Measurements from ENCODE around the gene HDAC9. TPM values are rescaled to one million over a fixed set of nuclear protein-coding genes. Genes with fewer than 3 reads are reported as not detected.
A peak's percentile ranks its signal among the peaks of the same experiment; 100 is the strongest.

Gene HDAC9
- polyA plus RNA-seq, 1 of the 3 experiments (the other 2 are of a cell fraction), result 11.6 TPM

DNA sequence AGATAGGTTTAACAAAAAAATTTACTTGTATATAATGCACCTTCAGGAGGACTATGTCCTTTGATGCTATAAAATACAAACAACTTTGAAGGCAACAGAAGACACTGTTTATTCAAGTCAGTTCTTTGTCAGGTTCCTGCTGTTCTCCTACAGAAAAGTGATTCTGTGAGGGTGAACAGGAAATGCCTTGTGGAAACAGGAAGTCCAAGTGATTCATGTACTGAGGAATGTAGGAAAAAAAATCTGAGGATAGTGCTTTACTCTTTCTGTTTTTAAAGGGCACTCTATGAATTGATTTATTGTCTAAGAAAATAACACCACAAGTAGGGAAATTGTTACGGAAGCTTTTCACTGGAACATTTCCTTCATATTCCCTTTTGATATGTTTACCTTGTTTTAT, 171.9 kb downstream of the HDAC9 start (continued):
- TF ChIP-seq RFX5 (IDR thresholded peaks at IDR 0.05; ENCODE audit: low read length) (no peak), MXI1 (IDR thresholded peaks at IDR 0.05; ENCODE audit: low read depth, low read length) (no peak), FOXJ3 (CRISPR knock-in tag; IDR thresholded peaks at IDR 0.05) (no peak), TEAD4 (IDR thresholded peaks at IDR 0.05; ENCODE audit: borderline replicate concordance, insufficient read depth) (peak; percentile 71; the same call in 1 of the 2 replicates), TAF1 (IDR thresholded peaks at IDR 0.05; ENCODE audit: borderline replicate concordance, low read depth, low read length) (peak; percentile 70; the same call in 1 of the 2 replicates), EZH2phosphoT487 (IDR thresholded peaks at IDR 0.05; ENCODE audit: borderline replicate concordance, low read depth) (no peak), POLR2AphosphoS5 (IDR thresholded peaks at IDR 0.05; ENCODE audit: low read depth, low read length) (peak; percentile 65), RXRA (IDR thresholded peaks at IDR 0.05; ENCODE audit: borderline replicate concordance, low read depth) (peak; percentile 70), MEF2A (IDR thresholded peaks at IDR 0.05; ENCODE audit: borderline replicate concordance, low read depth) (no peak), JUND (IDR thresholded peaks at IDR 0.05) (peak; percentile 93)
- TF ChIP-seq, protein P1, sequence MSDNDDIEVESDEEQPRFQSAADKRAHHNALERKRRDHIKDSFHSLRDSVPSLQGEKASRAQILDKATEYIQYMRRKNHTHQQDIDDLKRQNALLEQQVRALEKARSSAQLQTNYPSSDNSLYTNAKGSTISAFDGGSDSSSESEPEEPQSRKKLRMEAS (IDR thresholded peaks at IDR 0.05; ENCODE audit: low read depth), result peak; percentile 73; the same call in 1 of the 2 replicates

DNA sequence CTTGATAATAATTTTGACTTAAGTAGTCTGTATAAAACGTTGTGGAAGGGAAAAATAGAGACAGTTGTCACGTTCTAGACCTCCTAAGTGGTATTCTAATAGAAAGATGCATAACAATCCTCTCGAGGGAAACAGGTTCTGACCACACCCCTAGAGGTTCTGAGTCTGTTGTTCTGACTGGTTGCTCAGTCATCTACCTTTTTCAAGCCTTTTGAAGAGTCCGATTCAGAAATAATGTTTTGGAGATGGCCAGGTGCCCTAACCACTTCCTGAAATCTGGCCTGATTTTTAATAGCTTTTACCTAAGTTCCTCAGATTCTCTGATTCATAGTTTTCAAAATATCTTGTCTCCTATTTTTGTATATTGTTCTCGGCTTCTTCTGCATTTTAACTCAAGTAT, 175.6 kb downstream of the HDAC9 start:
- CTCF ChIA-PET, result interaction anchor here (1.0 to 1.1 kb wide), 2 partner anchors 21 to 451 kb away, joined by 3 to 4 read pairs; no protein-coding TSS in a partner anchor
- H2AFZ ChIP-seq (ENCODE audit: low read depth), result no peak overlapping the region

DNA sequence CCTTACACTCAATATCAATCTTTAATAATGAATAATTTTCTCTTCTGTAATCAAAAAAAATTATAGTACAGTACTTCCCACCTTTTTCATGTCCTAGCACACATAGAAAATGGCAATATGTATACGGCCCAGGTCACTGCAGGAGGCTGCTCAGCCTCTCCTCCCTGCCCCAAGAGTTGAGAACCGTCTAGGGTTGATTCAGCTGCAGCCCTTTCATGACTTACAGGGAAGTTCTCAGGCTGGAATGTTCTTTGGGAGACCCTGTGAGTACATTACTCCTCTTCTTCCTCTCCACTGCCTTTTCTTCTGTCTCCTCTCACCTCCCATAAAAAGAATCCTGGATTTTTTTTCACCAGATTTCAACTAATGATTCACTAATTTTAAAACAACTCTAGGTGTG, 180.0 kb downstream of the HDAC9 start:
- Histone ChIP-seq H3K36me3 (replicated peaks in 1 of 2; ENCODE audit: control insufficient read depth in 1 of 2, insufficient read depth in 2 of 2, low read length in 1 of 2) (peaks cover 23% of the 10 kb centered on the region in 2 experiments), H3K9me2 (no peaks in the 10 kb centered on the region; the same call in 1 of the 2 replicates), H3K4me3 (ENCODE audit: low read depth in 2 of 2, low read length in 1 of 2) (no peak overlapping the region), H3K9me3 (no peaks in the 10 kb centered on the region), H3K9ac (no peak overlapping the region), H3K4me1 (ENCODE audit: control insufficient read depth in 1 of 2, insufficient read depth in 2 of 2, low read depth in 1 of 2, low read length in 1 of 2) (peaks cover 2 to 8% of the 10 kb centered on the region in 2 experiments; a peak in 3 of 4 replicates), H3K4me2 (no peak overlapping the region), H2AFZ (ENCODE audit: low read depth) (no peak overlapping the region), H3K27ac (ENCODE audit: low read depth in 2 of 2, low read length in 1 of 2) (no peak overlapping the region), H4K20me1 (ENCODE audit: insufficient read depth) (no peaks in the 10 kb centered on the region), H3K79me2 (ENCODE audit: insufficient read depth) (no peaks in the 10 kb centered on the region), H3F3A (replicated peaks; ENCODE audit: insufficient read depth) (no peaks in the 10 kb centered on the region), H3K27me3 (ENCODE audit: insufficient read depth) (no peaks in the 10 kb centered on the region)
- WGBS (ENCODE audit: low lambda C conversion rate), result 92% methylated on average over 2 of the region's 2 CpGs
- CTCF ChIA-PET, result interaction anchor here (0.6 to 3.3 kb wide), 5 partner anchors 10 to 399 kb away, joined by 3 to 27 read pairs (median 9); no protein-coding TSS in a partner anchor
- DNase-seq, result no peak
- POLR2A ChIA-PET, result no interaction called here
- TF ChIP-seq ELF1 (IDR thresholded peaks at IDR 0.05) (no peak), MEF2A (IDR thresholded peaks at IDR 0.05; ENCODE audit: borderline replicate concordance, low read depth) (no peak), FOXM1 (IDR thresholded peaks at IDR 0.05; ENCODE audit: low read depth) (no peak), GABPA (IDR thresholded peaks at IDR 0.05; ENCODE audit: low read depth) (no peak), FOXJ3 (CRISPR knock-in tag; IDR thresholded peaks at IDR 0.05) (no peak), RAD21 (IDR thresholded peaks at IDR 0.05; ENCODE audit: low read length) (no peak), NFIC (IDR thresholded peaks at IDR 0.05; ENCODE audit: borderline replicate concordance) (no peak), EP300 (IDR thresholded peaks at IDR 0.05; ENCODE audit: borderline replicate concordance in 1 of 2, low read depth in 1 of 2, low read length in 1 of 2) (no peak), TAF1 (IDR thresholded peaks at IDR 0.05; ENCODE audit: borderline replicate concordance, low read depth, low read length) (no peak), EZH2phosphoT487 (IDR thresholded peaks at IDR 0.05; ENCODE audit: borderline replicate concordance, low read depth) (no peak), RCOR1 (IDR thresholded peaks at IDR 0.05; ENCODE audit: low read length) (no peak), GATA2 (CRISPR knock-in tag; IDR thresholded peaks at IDR 0.05) (no peak)
- TF ChIP-seq, protein P2, sequence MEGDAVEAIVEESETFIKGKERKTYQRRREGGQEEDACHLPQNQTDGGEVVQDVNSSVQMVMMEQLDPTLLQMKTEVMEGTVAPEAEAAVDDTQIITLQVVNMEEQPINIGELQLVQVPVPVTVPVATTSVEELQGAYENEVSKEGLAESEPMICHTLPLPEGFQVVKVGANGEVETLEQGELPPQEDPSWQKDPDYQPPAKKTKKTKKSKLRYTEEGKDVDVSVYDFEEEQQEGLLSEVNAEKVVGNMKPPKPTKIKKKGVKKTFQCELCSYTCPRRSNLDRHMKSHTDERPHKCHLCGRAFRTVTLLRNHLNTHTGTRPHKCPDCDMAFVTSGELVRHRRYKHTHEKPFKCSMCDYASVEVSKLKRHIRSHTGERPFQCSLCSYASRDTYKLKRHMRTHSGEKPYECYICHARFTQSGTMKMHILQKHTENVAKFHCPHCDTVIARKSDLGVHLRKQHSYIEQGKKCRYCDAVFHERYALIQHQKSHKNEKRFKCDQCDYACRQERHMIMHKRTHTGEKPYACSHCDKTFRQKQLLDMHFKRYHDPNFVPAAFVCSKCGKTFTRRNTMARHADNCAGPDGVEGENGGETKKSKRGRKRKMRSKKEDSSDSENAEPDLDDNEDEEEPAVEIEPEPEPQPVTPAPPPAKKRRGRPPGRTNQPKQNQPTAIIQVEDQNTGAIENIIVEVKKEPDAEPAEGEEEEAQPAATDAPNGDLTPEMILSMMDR (IDR thresholded peaks at IDR 0.05), result no peak

More for the DNA sequence above, 175.6 kb downstream of the HDAC9 start:
- peaks cover 30 to 49% of the 10 kb centered on the region in 2 experiments for H3K36me3 ChIP-seq (replicated peaks in 1 of 2; ENCODE audit: control insufficient read depth in 1 of 2, insufficient read depth in 2 of 2, low read length in 1 of 2)
- peaks cover 9 to 16% of the 10 kb centered on the region in 2 experiments; a peak in 3 of 4 replicates for H3K4me1 ChIP-seq (ENCODE audit: control insufficient read depth in 1 of 2, insufficient read depth in 2 of 2, low read depth in 1 of 2, low read length in 1 of 2)
- peaks cover 25% of the 10 kb centered on the region for H3F3A ChIP-seq (replicated peaks; ENCODE audit: insufficient read depth)
- H4K20me1 ChIP-seq (ENCODE audit: insufficient read depth), result no peaks in the 10 kb centered on the region
- H3K27me3 ChIP-seq (ENCODE audit: insufficient read depth), result no peaks in the 10 kb centered on the region
- no peaks in the 10 kb centered on the region for H3K9me3 ChIP-seq
- H3K9ac ChIP-seq, result no peak overlapping the region
- H3K4me3 ChIP-seq (ENCODE audit: low read depth in 2 of 2, low read length in 1 of 2), result no peak overlapping the region
- TF ChIP-seq RAD21 (IDR thresholded peaks at IDR 0.05; ENCODE audit: low read length), result no peak
- TF ChIP-seq RXRA (IDR thresholded peaks at IDR 0.05; ENCODE audit: borderline replicate concordance, low read depth), result no peak
- TF ChIP-seq TCF12 (IDR thresholded peaks at IDR 0.05), result no peak
- no peak for TF ChIP-seq CHD2 (IDR thresholded peaks at IDR 0.05; ENCODE audit: low read length, partially characterized antibody)
- TF ChIP-seq, protein P3, sequence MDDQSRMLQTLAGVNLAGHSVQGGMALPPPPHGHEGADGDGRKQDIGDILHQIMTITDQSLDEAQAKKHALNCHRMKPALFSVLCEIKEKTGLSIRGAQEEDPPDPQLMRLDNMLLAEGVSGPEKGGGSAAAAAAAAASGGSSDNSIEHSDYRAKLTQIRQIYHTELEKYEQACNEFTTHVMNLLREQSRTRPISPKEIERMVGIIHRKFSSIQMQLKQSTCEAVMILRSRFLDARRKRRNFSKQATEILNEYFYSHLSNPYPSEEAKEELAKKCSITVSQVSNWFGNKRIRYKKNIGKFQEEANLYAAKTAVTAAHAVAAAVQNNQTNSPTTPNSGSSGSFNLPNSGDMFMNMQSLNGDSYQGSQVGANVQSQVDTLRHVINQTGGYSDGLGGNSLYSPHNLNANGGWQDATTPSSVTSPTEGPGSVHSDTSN (IDR thresholded peaks at IDR 0.05), result no peak
- no peak for TF ChIP-seq SMC3 (IDR thresholded peaks at IDR 0.05; ENCODE audit: low read depth, low read length)
- TF ChIP-seq EZH2phosphoT487 (IDR thresholded peaks at IDR 0.05; ENCODE audit: borderline replicate concordance, low read depth), result no peak
- H3K9me2 ChIP-seq, result no peaks in the 10 kb centered on the region
- POLR2A ChIA-PET, result no interaction called here
- DNase-seq, result no peak
- H3K27ac ChIP-seq (ENCODE audit: low read depth in 2 of 2, low read length in 1 of 2), result no peak overlapping the region
- no peak overlapping the region for H3K4me2 ChIP-seq
- 84% methylated on average over 5 of the region's 5 CpGs for WGBS (ENCODE audit: low lambda C conversion rate)
- 0 out of 2 replicates have a peak, but pooled peaks cover 3% of the 10 kb centered on the region for H3K79me2 ChIP-seq (ENCODE audit: insufficient read depth)

Data from SK-N-SH (cell line).